Measurements from ENCODE around the gene DDX4. TPM values are rescaled to one million over a fixed set of nuclear protein-coding genes. Genes with fewer than 3 reads are reported as not detected.

DDX4 gene
- total and polyA plus RNA-seq, 9 of the 15 experiments (the other 6 are each of a cell fraction or from before 2014, with no cell fraction given), result not detected

DNA sequence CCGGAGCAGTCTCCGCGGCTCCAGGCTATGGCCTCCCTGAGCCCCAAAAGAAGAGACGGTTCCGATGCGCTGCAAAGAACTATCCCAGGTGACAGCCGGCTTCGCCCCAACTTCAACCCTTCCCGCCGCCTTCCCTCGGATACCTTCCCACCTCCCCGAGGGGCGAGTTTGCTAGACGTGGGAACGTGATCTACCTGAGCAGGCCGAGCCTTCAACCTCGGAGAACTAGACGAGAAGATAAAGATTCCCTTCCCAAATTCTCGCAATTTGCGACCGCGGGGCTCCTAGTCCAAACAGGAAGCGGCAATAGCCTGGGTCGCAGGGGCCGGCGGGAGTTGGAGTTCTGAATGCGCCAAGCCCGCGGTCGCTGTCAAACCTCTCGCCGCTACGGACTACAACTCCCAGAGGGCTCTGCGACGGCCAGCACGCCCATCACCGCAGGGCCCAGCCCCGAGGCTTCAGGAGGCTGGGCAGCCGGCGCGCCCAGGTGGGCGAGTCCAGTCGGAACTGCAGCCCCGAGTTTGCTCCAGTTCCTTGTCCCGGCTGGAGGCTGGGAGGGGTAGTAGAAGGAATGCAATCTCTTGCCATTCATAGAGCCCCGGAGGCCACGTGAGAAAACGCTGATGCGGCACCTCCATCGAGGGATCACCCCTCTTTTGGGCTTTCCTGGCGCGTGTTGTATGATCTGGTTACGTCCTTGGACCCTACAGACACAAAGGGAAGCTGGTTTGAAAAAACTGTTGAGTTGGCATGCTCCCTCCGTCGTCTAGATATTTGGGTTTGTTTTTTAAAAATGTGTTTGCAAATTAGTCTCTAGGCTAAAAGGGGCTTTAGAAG is 25.6 kb upstream of the DDX4 start, which contains the start of gene SLC38A9 (continued):
- peak; percentile 45 for TF ChIP-seq SMAD1 (IDR thresholded peaks at IDR 0.05; ENCODE audit: low read depth, low read length, partially characterized antibody)
- no peak; the same call in 1 of the 2 replicates for TF ChIP-seq FOSL1 (tag; conservative IDR thresholded peaks at IDR 0.05)
- 0 out of 2 replicates have a peak, but pooled peaks have one; percentile 9 for TF ChIP-seq TCF7L2 (IDR thresholded peaks at IDR 0.05; ENCODE audit: low read depth, low read length)
- no peak for TF ChIP-seq ZBTB8A (IDR thresholded peaks at IDR 0.05; ENCODE audit: partially characterized antibody)
- peak; percentile 60; the same call in 1 of the 2 replicates for TF ChIP-seq ZBTB7A (IDR thresholded peaks at IDR 0.05; ENCODE audit: borderline replicate concordance, control insufficient read depth, low read depth, low read length)
- TF ChIP-seq ZNF175 (CRISPR knock-in tag; IDR thresholded peaks at IDR 0.05; ENCODE audit: low read depth), result peak; percentile 56; the same call in 1 of the 2 replicates
- TF ChIP-seq, protein P1, sequence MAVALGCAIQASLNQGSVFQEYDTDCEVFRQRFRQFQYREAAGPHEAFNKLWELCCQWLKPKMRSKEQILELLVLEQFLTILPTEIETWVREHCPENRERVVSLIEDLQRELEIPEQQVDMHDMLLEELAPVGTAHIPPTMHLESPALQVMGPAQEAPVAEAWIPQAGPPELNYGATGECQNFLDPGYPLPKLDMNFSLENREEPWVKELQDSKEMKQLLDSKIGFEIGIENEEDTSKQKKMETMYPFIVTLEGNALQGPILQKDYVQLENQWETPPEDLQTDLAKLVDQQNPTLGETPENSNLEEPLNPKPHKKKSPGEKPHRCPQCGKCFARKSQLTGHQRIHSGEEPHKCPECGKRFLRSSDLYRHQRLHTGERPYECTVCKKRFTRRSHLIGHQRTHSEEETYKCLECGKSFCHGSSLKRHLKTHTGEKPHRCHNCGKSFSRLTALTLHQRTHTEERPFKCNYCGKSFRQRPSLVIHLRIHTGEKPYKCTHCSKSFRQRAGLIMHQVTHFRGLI (CRISPR knock-in tag; IDR thresholded peaks at IDR 0.05), result no peak
- TF ChIP-seq, protein P2, sequence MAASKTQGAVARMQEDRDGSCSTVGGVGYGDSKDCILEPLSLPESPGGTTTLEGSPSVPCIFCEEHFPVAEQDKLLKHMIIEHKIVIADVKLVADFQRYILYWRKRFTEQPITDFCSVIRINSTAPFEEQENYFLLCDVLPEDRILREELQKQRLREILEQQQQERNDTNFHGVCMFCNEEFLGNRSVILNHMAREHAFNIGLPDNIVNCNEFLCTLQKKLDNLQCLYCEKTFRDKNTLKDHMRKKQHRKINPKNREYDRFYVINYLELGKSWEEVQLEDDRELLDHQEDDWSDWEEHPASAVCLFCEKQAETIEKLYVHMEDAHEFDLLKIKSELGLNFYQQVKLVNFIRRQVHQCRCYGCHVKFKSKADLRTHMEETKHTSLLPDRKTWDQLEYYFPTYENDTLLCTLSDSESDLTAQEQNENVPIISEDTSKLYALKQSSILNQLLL (CRISPR knock-in tag; IDR thresholded peaks at IDR 0.05; ENCODE audit: borderline replicate concordance), result no peak
- no peak for TF ChIP-seq ZNF76 (CRISPR knock-in tag; IDR thresholded peaks at IDR 0.05; ENCODE audit: borderline replicate concordance)
- peak; percentile 92 for TF ChIP-seq ELF1 (tag; IDR thresholded peaks at IDR 0.05)
- no peak for TF ChIP-seq BDP1 (IDR thresholded peaks at IDR 0.05; ENCODE audit: insufficient read depth, insufficient read length)
- TF ChIP-seq RUNX1 (IDR thresholded peaks at IDR 0.05; ENCODE audit: low read depth), result no peak
- no peak for TF ChIP-seq RFX7 (CRISPR knock-in tag; IDR thresholded peaks at IDR 0.05)
- TF ChIP-seq KAT8 (IDR thresholded peaks at IDR 0.05; ENCODE audit: low read depth), result no peak
- TF ChIP-seq ZFP36 (IDR thresholded peaks at IDR 0.05; ENCODE audit: low read depth, low read length, partially characterized antibody), result no peak
- TF ChIP-seq, protein P3, sequence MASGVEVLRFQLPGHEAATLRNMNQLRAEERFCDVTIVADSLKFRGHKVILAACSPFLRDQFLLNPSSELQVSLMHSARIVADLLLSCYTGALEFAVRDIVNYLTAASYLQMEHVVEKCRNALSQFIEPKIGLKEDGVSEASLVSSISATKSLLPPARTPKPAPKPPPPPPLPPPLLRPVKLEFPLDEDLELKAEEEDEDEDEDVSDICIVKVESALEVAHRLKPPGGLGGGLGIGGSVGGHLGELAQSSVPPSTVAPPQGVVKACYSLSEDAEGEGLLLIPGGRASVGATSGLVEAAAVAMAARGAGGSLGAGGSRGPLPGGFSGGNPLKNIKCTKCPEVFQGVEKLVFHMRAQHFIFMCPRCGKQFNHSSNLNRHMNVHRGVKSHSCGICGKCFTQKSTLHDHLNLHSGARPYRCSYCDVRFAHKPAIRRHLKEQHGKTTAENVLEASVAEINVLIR (CRISPR knock-in tag; IDR thresholded peaks at IDR 0.05), result no peak
- TF ChIP-seq BACH1 (tag; IDR thresholded peaks at IDR 0.05), result no peak
- TF ChIP-seq CHD4 (IDR thresholded peaks at IDR 0.05; ENCODE audit: insufficient read depth, insufficient replicate concordance, low read depth, low read length, poor library complexity, severe bottlenecking), result no peak
- TF ChIP-seq, protein P4, sequence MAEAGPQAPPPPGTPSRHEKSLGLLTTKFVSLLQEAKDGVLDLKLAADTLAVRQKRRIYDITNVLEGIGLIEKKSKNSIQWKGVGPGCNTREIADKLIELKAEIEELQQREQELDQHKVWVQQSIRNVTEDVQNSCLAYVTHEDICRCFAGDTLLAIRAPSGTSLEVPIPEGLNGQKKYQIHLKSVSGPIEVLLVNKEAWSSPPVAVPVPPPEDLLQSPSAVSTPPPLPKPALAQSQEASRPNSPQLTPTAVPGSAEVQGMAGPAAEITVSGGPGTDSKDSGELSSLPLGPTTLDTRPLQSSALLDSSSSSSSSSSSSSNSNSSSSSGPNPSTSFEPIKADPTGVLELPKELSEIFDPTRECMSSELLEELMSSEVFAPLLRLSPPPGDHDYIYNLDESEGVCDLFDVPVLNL (CRISPR knock-in tag; IDR thresholded peaks at IDR 0.05; ENCODE audit: low read depth), result no peak
- TF ChIP-seq MTA1 (IDR thresholded peaks at IDR 0.05; ENCODE audit: borderline replicate concordance), result no peak
- TF ChIP-seq CHD2 (IDR thresholded peaks at IDR 0.05; ENCODE audit: low read depth, low read length), result 0 out of 2 replicates have a peak, but pooled peaks have one; percentile 14
